HG03066 (cell line): ENCODE results near the gene AKAP11.
A peak's percentile ranks its signal among the peaks of the same experiment; 100 is the strongest.

Experiments
- ATAC-seq: cut with Tn5 transposase; IDR thresholded peaks from one replicate; pipeline ENCODE4 v1.9.1; 2021; ENCODE audit warnings: low read depth; ENCODE audit not compliant: unreplicated experiment

The AKAP11 gene

GRCh38 chr13:42271337-42272114 lies 426 bp upstream of the AKAP11 start:
- ATAC-seq: peak; percentile 85

GRCh38 chr13:42272804-42273175 lies 838 bp downstream of the AKAP11 start:
- no peak for ATAC-seq

- no peak for ATAC-seq
Observed at GRCh38 chr13:42274386-42275097, 2.6 kb downstream of the AKAP11 start.

GRCh38 chr13:42275098-42275471 lies 3.1 kb downstream of the AKAP11 start:
- peak; percentile 32 for ATAC-seq

- no peak for ATAC-seq
Observed at GRCh38 chr13:42275506-42275905, 3.6 kb downstream of the AKAP11 start.

GRCh38 chr13:42276683-42277082 lies 4.7 kb downstream of the AKAP11 start:
- no peak for ATAC-seq

- ATAC-seq: no peak
Observed at GRCh38 chr13:42277618-42278276, 5.8 kb downstream of the AKAP11 start.

- no peak for ATAC-seq
Observed at GRCh38 chr13:42279080-42279479, 7.1 kb downstream of the AKAP11 start.

- ATAC-seq: no peak
Observed at GRCh38 chr13:42279986-42280385, 8.0 kb downstream of the AKAP11 start.

GRCh38 chr13:42280537-42280936 lies 8.6 kb downstream of the AKAP11 start:
- no peak for ATAC-seq

- no peak for ATAC-seq
Observed at GRCh38 chr13:42283574-42283973, 11.6 kb downstream of the AKAP11 start.

- no peak for ATAC-seq
Observed at GRCh38 chr13:42284068-42284467, 12.1 kb downstream of the AKAP11 start.

GRCh38 chr13:42298392-42298791 lies 26.4 kb downstream of the AKAP11 start:
- ATAC-seq: no peak

- no peak for ATAC-seq
Observed at GRCh38 chr13:42305503-42305902, 33.6 kb downstream of the AKAP11 start.

- no peak for ATAC-seq
Observed at GRCh38 chr13:42307461-42307860, 35.5 kb downstream of the AKAP11 start.

- ATAC-seq: no peak
Observed at GRCh38 chr13:42312817-42313431, 41.0 kb downstream of the AKAP11 start.

GRCh38 chr13:42318570-42318969 lies 46.6 kb downstream of the AKAP11 start:
- ATAC-seq: no peak

GRCh38 chr13:42320375-42320787 lies 48.4 kb downstream of the AKAP11 start:
- ATAC-seq: no peak

- ATAC-seq: no peak
Observed at GRCh38 chr13:42322806-42323205, 50.9 kb downstream of the AKAP11 start.

GRCh38 chr13:42324704-42325103 lies 52.8 kb downstream of the AKAP11 start:
- no peak for ATAC-seq

GRCh38 chr13:42327725-42328124 lies 55.8 kb downstream of the AKAP11 start:
- no peak for ATAC-seq
